ENCODE measurements around the gene USP53. TPM values are rescaled to one million over a fixed set of nuclear protein-coding genes. Genes with fewer than 3 reads are reported as not detected.

The USP53 gene
- total RNA-seq, 4 donors from 2014 or later = 162 to 204 (median 167) TPM

DNA sequence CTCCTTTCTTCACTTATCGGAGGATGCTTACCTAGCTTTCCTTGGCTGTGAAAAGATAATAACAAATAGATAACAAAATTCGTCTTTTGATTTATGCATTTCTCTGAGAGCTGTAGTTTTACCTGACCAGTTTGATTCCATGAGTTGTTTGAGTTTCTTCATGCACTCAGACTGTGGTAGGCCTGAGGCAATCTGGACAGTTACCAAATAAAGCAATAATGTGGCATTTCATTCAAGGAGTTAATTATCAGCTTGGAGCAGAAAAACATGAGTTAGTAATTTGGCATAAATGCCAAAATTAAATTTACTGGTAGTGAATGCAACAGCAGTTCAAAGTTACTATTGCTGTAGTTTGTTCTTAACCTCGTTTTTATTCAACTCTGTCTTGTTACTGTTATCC lies 56.0 kb downstream of the USP53 start:
- TF ChIP-seq CTCF (IDR thresholded peaks at IDR 0.05; ENCODE audit: low read depth) = no peak

GRCh38 chr4:119271361-119272085 lies 59.0 kb downstream of the USP53 start:
- no peak for TF ChIP-seq CTCF (IDR thresholded peaks at IDR 0.05; ENCODE audit: low read depth)

DNA sequence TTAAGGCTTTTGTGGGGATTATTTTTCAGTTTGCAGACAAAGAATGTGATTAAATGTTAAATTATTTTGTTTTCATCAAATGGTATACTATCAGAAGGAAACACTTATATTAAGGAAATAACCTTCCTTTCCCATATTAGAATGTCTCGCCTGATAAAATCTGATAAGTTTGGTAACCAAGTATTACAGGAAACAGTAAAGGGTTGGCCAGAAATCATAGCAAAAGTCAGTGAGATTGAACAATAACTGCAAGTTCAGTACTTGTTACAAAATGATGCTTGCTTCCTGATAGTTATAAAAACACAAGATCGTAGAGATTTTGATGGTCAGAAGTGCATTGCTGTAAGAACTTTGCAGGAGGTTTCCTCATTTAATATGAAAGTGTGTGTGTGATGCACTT lies 68.9 kb downstream of the USP53 start:
- TF ChIP-seq CTCF (IDR thresholded peaks at IDR 0.05; ENCODE audit: low read depth) = no peak

DNA sequence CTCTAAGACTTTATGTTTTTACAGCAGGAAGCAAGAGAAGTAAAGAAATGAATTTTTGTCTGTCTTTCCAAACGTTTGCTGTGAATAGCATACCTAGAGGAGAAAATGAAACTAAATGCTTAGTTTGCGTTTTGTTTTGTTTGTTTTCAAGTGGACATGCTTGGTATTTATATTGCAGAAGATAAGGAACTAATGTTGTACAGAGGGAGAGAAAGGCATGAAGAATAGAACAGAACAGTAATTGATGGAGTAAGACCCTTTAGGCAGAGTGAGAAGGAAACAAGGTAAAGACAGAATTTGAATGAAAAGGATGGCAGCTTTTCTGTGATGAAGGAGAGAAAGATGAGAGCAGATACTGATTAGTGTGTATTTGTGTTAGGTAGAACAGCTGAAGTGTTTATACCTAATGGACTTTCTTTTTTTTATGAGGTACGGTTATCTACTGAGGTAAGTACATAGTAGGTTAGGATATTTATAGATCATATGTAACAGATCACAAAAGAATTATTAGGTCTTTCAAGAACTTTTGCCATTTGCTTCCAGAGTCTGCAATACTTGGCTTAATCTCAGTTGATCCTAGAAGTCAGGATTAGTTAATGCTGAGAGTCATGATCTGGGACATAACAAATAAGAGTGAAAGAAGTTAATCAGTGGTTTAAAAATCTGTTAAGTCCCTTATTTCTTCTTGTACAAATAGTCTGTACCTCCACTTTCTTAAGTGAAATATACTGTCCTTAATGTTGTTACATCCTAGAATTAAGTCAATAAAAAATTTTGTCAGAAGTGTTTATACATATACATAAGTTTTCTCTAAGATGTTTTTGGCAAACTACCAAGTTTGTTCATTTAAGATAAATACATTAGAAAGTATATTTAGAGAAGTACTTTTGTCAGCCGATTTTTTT lies 72.6 kb downstream of the USP53 start:
- no peak for TF ChIP-seq CTCF (IDR thresholded peaks at IDR 0.05; ENCODE audit: low read depth)

- no peak for TF ChIP-seq CTCF (IDR thresholded peaks at IDR 0.05; ENCODE audit: low read depth)
These were observed 74.0 kb downstream of the USP53 start for GRCh38 chr4:119286377-119287002.

DNA sequence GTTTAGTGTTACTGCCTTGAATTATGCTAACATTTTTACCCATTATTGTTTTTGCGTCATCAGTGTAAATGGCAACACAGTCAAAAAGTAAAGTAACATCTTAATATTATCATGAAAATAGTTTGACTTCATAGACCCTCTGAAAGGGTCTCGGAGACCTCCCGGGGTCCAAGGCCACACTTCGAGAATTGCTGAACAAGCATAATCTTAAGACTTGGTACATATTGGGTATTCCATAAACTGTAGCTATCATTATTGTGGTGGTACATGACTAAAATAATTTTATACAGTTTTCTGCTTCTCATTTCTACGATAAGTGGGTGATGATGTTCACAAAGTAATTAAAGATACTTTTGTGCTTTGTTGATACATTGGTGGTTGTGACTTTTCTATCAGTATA lies 76.8 kb downstream of the USP53 start:
- no peak for TF ChIP-seq CTCF (IDR thresholded peaks at IDR 0.05; ENCODE audit: low read depth)

DNA sequence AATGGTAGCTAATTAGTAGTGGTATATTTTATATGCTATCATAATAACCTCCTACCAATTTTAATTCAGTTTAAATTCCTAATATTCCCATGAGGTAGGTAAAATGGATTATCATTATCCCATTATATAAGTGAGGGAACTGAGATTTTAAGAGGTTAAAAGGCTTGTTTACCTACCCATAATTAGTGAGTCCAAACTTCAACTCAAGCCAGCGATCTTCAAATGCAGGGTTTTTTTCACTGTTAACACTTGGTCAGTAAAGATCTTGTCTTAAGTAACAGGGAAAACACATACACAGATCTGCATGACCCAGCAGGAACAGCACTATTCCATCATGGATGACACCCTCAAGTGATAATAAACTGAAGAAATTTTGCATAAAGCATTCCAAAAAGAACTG lies 78.1 kb downstream of the USP53 start:
- TF ChIP-seq CTCF (IDR thresholded peaks at IDR 0.05; ENCODE audit: low read depth) = no peak
